Right atrium auricular region (tissue), 2 donors: ENCODE measurements around the gene WDR27. TPM values are rescaled to one million over a fixed set of nuclear protein-coding genes. Genes with fewer than 3 reads are reported as not detected.

ENCODE experiments used
- DNase-seq: peaks from one replicate; pipeline ENCODE4 v3.0.0-alpha.2; 2019; ENCODE audit warnings: low spot score
- H3K27ac ChIP-seq, 2 donors: fragments of 200-600 bp; sonication (generic); 1 replicate in 1 of 2; 2 replicates in 1 of 2; pipeline ENCODE4 v1.5.1; 2016 to 2019
- H3K27me3 ChIP-seq, 2 donors: fragments of 200-600 bp; sonication (generic); one replicate each; pipeline versions ENCODE4 v1.5.1 to v1.6.0; 2017 to 2019
- H3K36me3 ChIP-seq: fragments of 200-600 bp; sonication (generic); one replicate; pipeline ENCODE4 v1.5.1; 2016
- H3K4me1 ChIP-seq, 2 donors: fragments of 200-600 bp; sonication (generic); one replicate each; pipeline versions ENCODE4 v1.5.1 to v1.6.0; 2017 to 2019
- H3K4me3 ChIP-seq, 2 donors: fragments of 200-600 bp; sonication (generic); 1 replicate in 1 of 2; 2 replicates in 1 of 2; pipeline ENCODE4 v1.5.1; 2017 to 2019; ENCODE audit warnings: mild to moderate bottlenecking in 1 of 2, moderate library complexity in 1 of 2
- H3K9me3 ChIP-seq, 2 donors: fragments of 200-600 bp; sonication (generic); one replicate each; pipeline ENCODE4 v1.5.1; 2019
- total RNA-seq, 2 donors: library from RNA; depleted of rRNA; stranded (reverse); fragments of >200 nt; gene quantifications; one replicate each; pipeline ENCODE4 v1.1.0, GENCODE V29; 2016
- TF ChIP-seq, protein P1 (sequence below), 2 donors: fragments of 200-600 bp; sonication (generic); IDR thresholded peaks; one replicate each; pipeline ENCODE4 v1.5.1; 2019; ENCODE audit warnings: antibody characterized with exemption in 2 of 2

The WDR27 gene
- total RNA-seq, 2 donors from 2014 or later = 3.5 to 4.7 TPM

DNA sequence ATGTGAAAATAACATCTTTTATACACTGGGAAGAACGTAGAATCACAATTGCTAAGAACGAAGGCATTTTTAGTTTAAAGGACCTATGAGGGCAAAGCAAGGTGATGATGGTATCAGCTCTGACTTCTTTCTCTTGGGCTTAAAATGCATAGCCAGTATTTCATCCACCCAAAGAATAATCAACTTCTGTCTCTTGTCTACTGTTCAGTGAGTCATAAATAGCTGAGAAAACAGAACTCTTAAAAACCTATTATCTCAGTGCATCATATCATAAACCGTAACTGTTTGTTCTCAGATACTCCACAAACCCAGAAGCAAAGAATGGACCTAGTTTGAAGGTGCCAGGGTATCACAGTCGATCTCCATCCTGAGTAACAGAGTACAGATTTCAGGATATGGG is 17.3 kb upstream of the WDR27 start:
- TF ChIP-seq, protein P1, sequence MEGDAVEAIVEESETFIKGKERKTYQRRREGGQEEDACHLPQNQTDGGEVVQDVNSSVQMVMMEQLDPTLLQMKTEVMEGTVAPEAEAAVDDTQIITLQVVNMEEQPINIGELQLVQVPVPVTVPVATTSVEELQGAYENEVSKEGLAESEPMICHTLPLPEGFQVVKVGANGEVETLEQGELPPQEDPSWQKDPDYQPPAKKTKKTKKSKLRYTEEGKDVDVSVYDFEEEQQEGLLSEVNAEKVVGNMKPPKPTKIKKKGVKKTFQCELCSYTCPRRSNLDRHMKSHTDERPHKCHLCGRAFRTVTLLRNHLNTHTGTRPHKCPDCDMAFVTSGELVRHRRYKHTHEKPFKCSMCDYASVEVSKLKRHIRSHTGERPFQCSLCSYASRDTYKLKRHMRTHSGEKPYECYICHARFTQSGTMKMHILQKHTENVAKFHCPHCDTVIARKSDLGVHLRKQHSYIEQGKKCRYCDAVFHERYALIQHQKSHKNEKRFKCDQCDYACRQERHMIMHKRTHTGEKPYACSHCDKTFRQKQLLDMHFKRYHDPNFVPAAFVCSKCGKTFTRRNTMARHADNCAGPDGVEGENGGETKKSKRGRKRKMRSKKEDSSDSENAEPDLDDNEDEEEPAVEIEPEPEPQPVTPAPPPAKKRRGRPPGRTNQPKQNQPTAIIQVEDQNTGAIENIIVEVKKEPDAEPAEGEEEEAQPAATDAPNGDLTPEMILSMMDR (IDR thresholded peaks at IDR 0.05) = no peak
- Histone ChIP-seq H3K27me3 (no peaks in the 10 kb centered on the region), H3K9me3 (no peaks in the 10 kb centered on the region), H3K27ac (no peak overlapping the region), H3K36me3 (peaks cover 35% of the 10 kb centered on the region), H3K4me1 (peaks cover 0 to 14% of the 10 kb centered on the region in 2 donors), H3K4me3 (no peak overlapping the region)
- DNase-seq = no peak

DNA sequence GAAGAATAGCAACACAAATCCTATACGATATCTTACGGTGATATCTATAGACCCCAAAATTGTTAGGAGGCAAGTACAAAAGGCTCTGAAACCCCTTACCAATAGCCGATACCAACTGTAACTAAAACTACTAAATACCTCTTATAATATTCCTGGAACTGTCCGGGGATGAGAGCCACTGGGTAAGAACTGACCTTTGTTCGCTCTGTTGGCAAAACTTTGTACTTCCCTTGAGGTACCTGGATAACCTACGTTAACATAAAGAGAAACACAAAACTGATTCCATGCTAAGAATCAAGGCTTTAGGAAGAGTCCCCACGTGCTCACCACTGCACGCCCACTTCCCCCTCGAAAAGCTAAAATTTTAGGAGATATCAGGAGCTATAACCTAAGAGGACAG is 12.8 kb upstream of the WDR27 start:
- no peak for DNase-seq
- H3K9me3 ChIP-seq = no peaks in the 10 kb centered on the region
- H3K4me3 ChIP-seq = no peak overlapping the region
- TF ChIP-seq, protein P1 (IDR thresholded peaks at IDR 0.05) = no peak
- H3K27ac ChIP-seq = no peak overlapping the region
- no peaks in the 10 kb centered on the region for H3K4me1 ChIP-seq
- H3K36me3 ChIP-seq = peaks cover 73% of the 10 kb centered on the region
- H3K27me3 ChIP-seq = no peaks in the 10 kb centered on the region

DNA sequence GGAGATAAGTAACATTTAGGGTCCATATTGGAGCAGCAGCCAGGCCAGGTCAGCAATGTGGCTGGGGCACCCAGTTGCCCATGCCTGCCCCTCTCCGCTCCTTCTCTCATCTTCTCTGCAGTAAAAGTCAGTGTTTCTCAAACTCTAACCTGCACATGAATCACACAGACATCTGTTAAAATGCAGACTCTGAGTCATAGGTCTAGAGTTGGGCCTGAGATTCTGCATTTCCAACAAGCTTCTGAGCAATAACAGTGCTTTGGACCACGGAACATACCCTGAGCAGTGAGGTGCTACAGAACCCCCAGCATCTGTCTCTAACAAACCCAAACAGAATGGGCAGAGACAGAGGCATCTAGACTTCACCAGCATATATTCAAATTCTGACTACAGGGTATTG is 12.3 kb upstream of the WDR27 start:
- H3K4me3 ChIP-seq = no peak overlapping the region
- DNase-seq = no peak
- H3K9me3 ChIP-seq = no peaks in the 10 kb centered on the region
- no peak overlapping the region for H3K27ac ChIP-seq
- TF ChIP-seq, protein P1 (IDR thresholded peaks at IDR 0.05) = no peak
- peaks cover 76% of the 10 kb centered on the region for H3K36me3 ChIP-seq
- no peaks in the 10 kb centered on the region for H3K4me1 ChIP-seq
- H3K27me3 ChIP-seq = no peaks in the 10 kb centered on the region

DNA sequence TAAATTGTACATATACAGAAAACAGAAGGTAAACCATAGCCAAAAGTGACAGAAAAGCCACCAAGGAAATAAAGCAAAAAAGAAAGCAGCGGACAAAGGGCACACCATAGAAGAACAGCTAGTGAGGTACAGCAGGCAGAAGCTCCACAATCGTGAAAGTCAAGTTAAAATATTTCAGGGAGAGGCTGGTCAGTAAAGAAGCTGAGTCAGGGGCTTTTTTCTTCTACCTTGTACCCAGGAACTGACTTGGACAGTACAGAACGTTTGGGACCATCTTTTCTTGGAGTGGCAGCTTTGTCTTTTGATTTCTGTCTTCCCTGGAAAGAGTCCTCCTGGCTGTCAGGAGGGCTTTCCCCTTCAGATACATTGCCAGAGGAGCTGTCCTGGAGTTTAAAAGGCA is 8.2 kb upstream of the WDR27 start:
- TF ChIP-seq, protein P1 (IDR thresholded peaks at IDR 0.05) = no peak
- Histone ChIP-seq H3K36me3 (peaks cover 60% of the 10 kb centered on the region), H3K27me3 (no peaks in the 10 kb centered on the region), H3K4me1 (peaks cover 0 to 5% of the 10 kb centered on the region in 2 donors), H3K9me3 (no peaks in the 10 kb centered on the region), H3K4me3 (no peak overlapping the region), H3K27ac (no peak overlapping the region)
- no peak for DNase-seq

DNA sequence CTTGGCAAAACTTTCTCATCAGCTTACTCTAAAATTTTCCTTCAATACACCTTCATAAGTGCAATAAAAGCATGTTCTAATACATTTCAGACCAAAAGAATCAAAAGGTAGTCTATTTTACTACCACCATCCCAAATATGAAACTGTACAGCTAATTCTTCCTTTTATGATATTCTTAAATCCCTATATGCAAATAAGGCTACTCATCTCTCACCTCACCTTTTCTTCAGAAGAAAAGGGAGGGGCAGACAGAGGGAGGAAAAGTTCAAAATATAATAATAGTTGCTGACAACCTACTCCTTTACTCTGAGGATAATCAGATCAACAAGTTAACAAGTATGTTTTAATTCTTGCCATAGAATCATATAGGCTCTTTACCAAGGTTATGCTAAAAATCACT is 7.5 kb upstream of the WDR27 start:
- no peak overlapping the region for H3K4me3 ChIP-seq
- DNase-seq = no peak
- TF ChIP-seq, protein P1 (IDR thresholded peaks at IDR 0.05) = no peak
- H3K9me3 ChIP-seq = no peaks in the 10 kb centered on the region
- H3K27ac ChIP-seq = no peak overlapping the region
- peaks cover 0 to 8% of the 10 kb centered on the region in 2 donors for H3K4me1 ChIP-seq
- peaks cover 53% of the 10 kb centered on the region for H3K36me3 ChIP-seq
- H3K27me3 ChIP-seq = no peaks in the 10 kb centered on the region

DNA sequence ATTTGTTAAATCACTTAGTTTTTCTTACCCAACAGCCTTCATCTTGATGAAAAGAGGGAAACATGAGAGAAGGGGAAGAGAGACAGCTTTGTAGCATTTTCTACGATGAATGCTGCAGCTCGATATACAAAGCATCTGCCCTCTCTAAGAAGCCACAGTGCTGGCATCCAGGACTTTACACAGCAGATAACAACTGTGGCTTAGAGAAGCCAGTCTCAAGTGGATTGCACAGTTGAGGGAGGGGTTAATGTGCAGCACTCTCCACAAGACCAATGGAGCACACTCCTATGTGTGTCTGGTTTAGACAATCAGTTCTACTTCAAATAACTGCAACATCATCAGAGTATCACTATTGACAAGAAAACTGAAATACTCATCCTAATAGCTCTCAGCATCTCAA is 5.9 kb upstream of the WDR27 start:
- Histone ChIP-seq H3K9me3 (no peaks in the 10 kb centered on the region), H3K4me1 (peaks cover 0 to 24% of the 10 kb centered on the region in 2 donors), H3K27me3 (no peaks in the 10 kb centered on the region), H3K27ac (no peak overlapping the region), H3K4me3 (no peak overlapping the region), H3K36me3 (peaks cover 41% of the 10 kb centered on the region)
- TF ChIP-seq, protein P1 (IDR thresholded peaks at IDR 0.05) = no peak
- DNase-seq = no peak
